Testis (tissue), 3 donors: ENCODE measurements around the gene STARD6. TPM values are rescaled to one million over a fixed set of nuclear protein-coding genes. Genes with fewer than 3 reads are reported as not detected.

ENCODE experiments used
- DNase-seq: peaks from one replicate; pipeline ENCODE4 v3.0.0-alpha.2; 2019
- H3K27ac ChIP-seq, 2 donors: fragments of 200-600 bp; sonication (generic); one replicate each; pipeline ENCODE4 v1.5.1; 2019
- H3K27me3 ChIP-seq: fragments of 200-600 bp; sonication (generic); one replicate; pipeline ENCODE4 v1.5.1; 2019
- H3K36me3 ChIP-seq: fragments of 200-600 bp; sonication (generic); one replicate; pipeline ENCODE4 v1.5.1; 2017; ENCODE audit warnings: low read depth; ENCODE audit errors: missing control alignments
- H3K4me1 ChIP-seq: fragments of 200-600 bp; sonication (generic); one replicate; pipeline ENCODE4 v1.5.1; 2019
- H3K4me3 ChIP-seq, 2 donors: fragments of 200-600 bp; sonication (generic); one replicate each; pipeline ENCODE4 v1.5.1; 2017 to 2019
- H3K9me3 ChIP-seq: fragments of 200-600 bp; sonication (generic); one replicate; pipeline ENCODE4 v1.5.1; 2017
- POLR2A ChIP-seq: fragments of 450-650 bp; IDR thresholded peaks from one replicate; pipeline ENCODE4 v1.6.1; 2017; ENCODE audit warnings: antibody characterized with exemption, mild to moderate bottlenecking, moderate library complexity
- WGBS, 2 donors: methylation state at CpG; one replicate each; pipeline ENCODE4 v1.1.5; 2018; 5-methylcytosine and 5-hydroxymethylcytosine counted together
- intact Hi-C: fragments of 100-400 bp; cut with DNase I; formaldehyde crosslinking; loops from one replicate; pipeline ENCODE4 v1.15.1; 2023; ENCODE audit warnings: low total_unique reads
- polyA plus RNA-seq: library from polyadenylated mRNA; stranded (reverse); fragments of 350-450 nt; fragmentation: Illumina TruSeq; extraction: RNeasy Lipid Tissue Mini Kit (QIAGEN cat#74804); gene quantifications from one replicate; pipeline ENCODE4 v1.2.3, GENCODE V29; 2014; ENCODE audit warnings: low read depth, low replicate concordance; ENCODE audit not compliant: insufficient read depth
- total RNA-seq, 2 donors: library from RNA; depleted of rRNA; stranded (reverse); fragments of >200 nt; gene quantifications; one replicate each; pipeline ENCODE4 v1.2.3, GENCODE V29; 2016
- TF ChIP-seq, protein P1 (sequence below), 3 experiments: fragments of 450-650 bp in 2 of 3; fragments of 200-600 bp in 1 of 3; sonication (generic) in 1 of 3; IDR thresholded peaks; one replicate each; pipeline ENCODE4 v1.5.1; 2016 to 2019; ENCODE audit warnings: antibody characterized with exemption in 3 of 3, mild to moderate bottlenecking in 2 of 3, moderate library complexity in 1 of 3

STARD6 gene
- total and polyA plus RNA-seq, 3 donors from 2014 or later: 4.4 to 42.6 (median 5.7) TPM

DNA sequence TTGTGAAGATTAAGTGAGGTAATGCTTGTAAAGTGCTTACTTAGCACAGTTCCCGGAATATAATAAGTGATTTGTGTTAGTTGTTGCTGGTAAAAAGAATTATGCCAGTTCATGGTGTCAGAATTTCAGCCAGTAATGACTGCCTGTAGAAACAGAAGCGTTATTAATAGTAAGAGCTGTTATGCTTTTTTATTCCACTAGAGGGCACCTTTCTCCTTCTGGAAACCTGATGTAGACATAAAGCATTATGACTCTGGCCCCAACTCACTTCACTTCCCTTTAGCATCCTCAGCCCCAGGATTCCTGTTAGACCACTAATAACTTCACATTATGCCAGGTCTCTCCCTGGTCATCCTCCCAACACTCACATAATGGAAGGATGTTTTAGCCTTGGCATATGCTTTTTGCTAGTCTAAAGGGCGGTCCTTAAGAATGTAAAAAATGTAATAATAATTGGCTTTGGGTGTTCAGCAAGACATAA is 34.9 kb upstream of the STARD6 start:
- intact Hi-C loops: no loop called here

DNA sequence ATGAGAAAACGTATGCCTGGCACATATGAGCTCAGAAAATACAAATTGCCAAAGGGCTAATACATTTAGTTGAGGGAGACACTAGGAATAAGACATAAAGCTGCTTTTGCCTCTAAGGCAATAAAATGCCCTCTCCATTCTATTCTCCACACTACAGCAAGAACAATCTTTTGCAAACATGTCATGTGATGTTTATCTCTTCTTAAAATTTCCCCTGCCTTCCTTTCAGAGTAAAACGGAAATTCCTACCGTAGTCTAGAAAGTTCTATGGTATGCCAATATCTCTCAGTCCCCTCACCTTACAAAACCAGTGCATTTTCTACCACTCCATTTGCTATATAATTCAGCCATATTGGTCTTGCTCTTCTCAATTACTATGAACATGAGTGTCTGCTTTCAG is 33.2 kb upstream of the STARD6 start:
- no peaks in the 10 kb centered on the region for H3K9me3 ChIP-seq
- H3K4me3 ChIP-seq: no peak overlapping the region
- 80 to 83% methylated on average over 3 of the region's 3 CpGs for WGBS, 2 donors
- intact Hi-C loops: no loop called here
- no peak for DNase-seq
- no peaks in the 10 kb centered on the region for H3K27me3 ChIP-seq
- no peaks in the 10 kb centered on the region for H3K36me3 ChIP-seq
- no peaks in the 10 kb centered on the region for H3K4me1 ChIP-seq
- no peak overlapping the region for H3K27ac ChIP-seq
- no peak for TF ChIP-seq POLR2A
- TF ChIP-seq, protein P1, sequence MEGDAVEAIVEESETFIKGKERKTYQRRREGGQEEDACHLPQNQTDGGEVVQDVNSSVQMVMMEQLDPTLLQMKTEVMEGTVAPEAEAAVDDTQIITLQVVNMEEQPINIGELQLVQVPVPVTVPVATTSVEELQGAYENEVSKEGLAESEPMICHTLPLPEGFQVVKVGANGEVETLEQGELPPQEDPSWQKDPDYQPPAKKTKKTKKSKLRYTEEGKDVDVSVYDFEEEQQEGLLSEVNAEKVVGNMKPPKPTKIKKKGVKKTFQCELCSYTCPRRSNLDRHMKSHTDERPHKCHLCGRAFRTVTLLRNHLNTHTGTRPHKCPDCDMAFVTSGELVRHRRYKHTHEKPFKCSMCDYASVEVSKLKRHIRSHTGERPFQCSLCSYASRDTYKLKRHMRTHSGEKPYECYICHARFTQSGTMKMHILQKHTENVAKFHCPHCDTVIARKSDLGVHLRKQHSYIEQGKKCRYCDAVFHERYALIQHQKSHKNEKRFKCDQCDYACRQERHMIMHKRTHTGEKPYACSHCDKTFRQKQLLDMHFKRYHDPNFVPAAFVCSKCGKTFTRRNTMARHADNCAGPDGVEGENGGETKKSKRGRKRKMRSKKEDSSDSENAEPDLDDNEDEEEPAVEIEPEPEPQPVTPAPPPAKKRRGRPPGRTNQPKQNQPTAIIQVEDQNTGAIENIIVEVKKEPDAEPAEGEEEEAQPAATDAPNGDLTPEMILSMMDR (IDR thresholded peaks at IDR 0.05): no peak

More for the DNA sequence above, 34.9 kb upstream of the STARD6 start:
- Histone ChIP-seq H3K27me3 (no peaks in the 10 kb centered on the region), H3K9me3 (no peaks in the 10 kb centered on the region), H3K4me1 (no peaks in the 10 kb centered on the region), H3K36me3 (no peaks in the 10 kb centered on the region), H3K4me3 (no peak overlapping the region), H3K27ac (no peak overlapping the region)
- WGBS, 2 donors: 43 to 50% methylated on average over 3 of the region's 3 CpGs
- no peak for DNase-seq
- no peak for TF ChIP-seq POLR2A
- TF ChIP-seq, protein P1 (IDR thresholded peaks at IDR 0.05): peak; percentile 48 to 79 (median 63)

DNA sequence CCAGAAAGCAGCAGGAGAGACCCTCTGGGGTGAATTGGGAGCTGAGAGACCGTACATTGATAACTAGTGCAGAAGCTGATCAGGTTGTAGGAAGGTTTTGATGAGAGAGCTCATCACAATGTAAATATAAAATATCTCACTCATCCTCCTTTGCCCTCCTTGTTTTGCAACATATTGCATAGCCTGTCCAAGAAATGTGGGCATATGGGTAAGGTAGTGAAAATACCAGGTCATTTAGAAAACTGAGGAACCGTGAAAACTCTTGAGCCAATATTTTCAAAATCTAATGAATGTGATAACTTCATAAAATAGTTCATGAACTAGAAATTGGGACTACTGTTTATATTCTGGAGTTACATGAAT is 31.5 kb upstream of the STARD6 start:
- Histone ChIP-seq H3K27ac (no peak overlapping the region), H3K27me3 (no peaks in the 10 kb centered on the region), H3K4me3 (no peak overlapping the region), H3K36me3 (no peaks in the 10 kb centered on the region), H3K9me3 (no peaks in the 10 kb centered on the region), H3K4me1 (no peaks in the 10 kb centered on the region)
- DNase-seq: no peak
- TF ChIP-seq, protein P1 (IDR thresholded peaks at IDR 0.05): no peak
- no peak for TF ChIP-seq POLR2A
- intact Hi-C loops: no loop called here
- WGBS, 2 donors: 44 to 65% methylated on average over 2 of the region's 2 CpGs

DNA sequence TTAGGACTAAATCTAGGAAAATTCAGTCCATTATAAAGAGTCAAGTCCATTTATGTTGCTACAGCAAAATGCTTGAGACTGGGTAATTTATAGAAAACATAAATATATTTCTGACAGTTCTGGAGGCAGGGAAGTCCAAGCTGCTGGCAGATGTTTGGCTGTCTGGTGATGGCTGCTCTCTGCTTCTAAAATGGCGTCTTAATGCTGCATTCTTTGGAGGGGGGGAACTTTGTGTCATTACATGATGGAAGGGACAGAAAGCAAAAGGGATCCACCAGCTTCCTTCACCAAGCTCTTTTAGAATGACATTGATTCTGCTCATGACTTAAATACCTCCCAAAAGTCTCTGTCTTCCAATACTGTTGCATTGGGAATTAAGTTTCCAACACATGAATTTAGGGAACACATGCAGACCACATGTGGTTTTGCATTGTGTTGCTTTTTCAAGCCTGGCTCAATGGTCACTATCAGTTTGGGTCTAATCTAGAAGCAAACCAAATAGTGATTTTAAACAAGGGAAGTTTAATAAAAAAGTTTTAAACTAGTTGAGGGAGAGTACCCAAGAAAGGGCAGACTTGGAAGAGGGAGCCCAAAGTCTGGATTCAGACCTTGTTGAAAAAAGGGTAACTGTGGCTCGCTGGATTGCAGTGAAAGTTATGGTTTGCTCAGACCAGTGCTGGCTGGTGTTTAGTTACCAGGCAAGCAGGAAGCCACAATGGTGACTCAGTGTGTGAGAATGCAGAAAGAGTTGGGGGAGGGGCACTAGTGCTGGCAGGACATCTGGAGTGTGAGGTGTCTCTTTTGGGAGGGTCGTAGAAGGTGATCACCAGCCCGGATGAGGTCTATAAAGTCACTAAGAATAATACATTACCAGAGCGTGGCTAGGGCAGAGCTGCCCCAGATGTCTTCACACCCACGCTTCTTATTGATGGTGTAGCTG is 30.8 kb upstream of the STARD6 start:
- WGBS, 2 donors: 59 to 60% methylated on average over 6 of the region's 6 CpGs
- intact Hi-C loops: no loop called here
- TF ChIP-seq POLR2A: no peak
- TF ChIP-seq, protein P1 (IDR thresholded peaks at IDR 0.05): no peak
- Histone ChIP-seq H3K27ac (no peak overlapping the region), H3K4me3 (no peak overlapping the region), H3K36me3 (no peaks in the 10 kb centered on the region), H3K4me1 (no peaks in the 10 kb centered on the region), H3K27me3 (no peaks in the 10 kb centered on the region), H3K9me3 (no peaks in the 10 kb centered on the region)
- no peak for DNase-seq
